Measurements from ENCODE around the gene CFAP251. TPM values are rescaled to one million over a fixed set of nuclear protein-coding genes. Genes with fewer than 3 reads are reported as not detected.

Gene CFAP251
- total and polyA plus RNA-seq, 8 donors, result 0.29 to 2.8 (median 1.2) TPM; not detected in 2

DNA sequence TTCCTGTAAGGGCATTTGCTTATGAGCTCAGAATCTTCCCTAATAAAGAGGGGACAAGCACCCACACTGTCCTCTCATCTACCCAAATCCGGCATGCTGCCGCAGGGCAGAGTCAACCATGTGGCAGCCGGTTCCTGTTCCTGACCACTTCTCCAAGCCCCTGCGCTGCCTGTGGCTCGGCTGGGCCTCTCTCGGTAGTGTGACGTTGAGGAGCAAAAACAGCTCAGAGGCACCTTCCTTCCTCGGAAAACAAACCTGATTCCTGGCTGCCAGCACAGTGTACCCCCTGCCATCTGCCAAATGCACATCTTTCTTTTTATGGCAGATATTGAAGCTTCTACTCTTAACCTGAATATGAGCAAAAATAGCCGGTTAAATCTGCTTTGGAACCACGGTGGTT is 50.5 kb downstream of the CFAP251 start:
- no peaks in the 10 kb centered on the region for H3K27me3 ChIP-seq
- peaks cover 0 to 9% (median 3%) of the 10 kb centered on the region in 4 donors for H3K9me3 ChIP-seq
- H3K4me3 ChIP-seq, result no peak overlapping the region
- TF ChIP-seq POLR2AphosphoS5 (IDR thresholded peaks at IDR 0.05) (no peak), POLR2A (IDR thresholded peaks at IDR 0.05) (no peak), EP300 (IDR thresholded peaks at IDR 0.05) (no peak)
- TF ChIP-seq, protein P1, sequence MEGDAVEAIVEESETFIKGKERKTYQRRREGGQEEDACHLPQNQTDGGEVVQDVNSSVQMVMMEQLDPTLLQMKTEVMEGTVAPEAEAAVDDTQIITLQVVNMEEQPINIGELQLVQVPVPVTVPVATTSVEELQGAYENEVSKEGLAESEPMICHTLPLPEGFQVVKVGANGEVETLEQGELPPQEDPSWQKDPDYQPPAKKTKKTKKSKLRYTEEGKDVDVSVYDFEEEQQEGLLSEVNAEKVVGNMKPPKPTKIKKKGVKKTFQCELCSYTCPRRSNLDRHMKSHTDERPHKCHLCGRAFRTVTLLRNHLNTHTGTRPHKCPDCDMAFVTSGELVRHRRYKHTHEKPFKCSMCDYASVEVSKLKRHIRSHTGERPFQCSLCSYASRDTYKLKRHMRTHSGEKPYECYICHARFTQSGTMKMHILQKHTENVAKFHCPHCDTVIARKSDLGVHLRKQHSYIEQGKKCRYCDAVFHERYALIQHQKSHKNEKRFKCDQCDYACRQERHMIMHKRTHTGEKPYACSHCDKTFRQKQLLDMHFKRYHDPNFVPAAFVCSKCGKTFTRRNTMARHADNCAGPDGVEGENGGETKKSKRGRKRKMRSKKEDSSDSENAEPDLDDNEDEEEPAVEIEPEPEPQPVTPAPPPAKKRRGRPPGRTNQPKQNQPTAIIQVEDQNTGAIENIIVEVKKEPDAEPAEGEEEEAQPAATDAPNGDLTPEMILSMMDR (IDR thresholded peaks at IDR 0.05), result no peak
- H3K36me3 ChIP-seq, result no peaks in the 10 kb centered on the region
- no peak for DNase-seq
- intact Hi-C loops (cut with DNase I; ENCODE audit: low total_unique reads), result no loop called here
- H3K27ac ChIP-seq, result no peak overlapping the region
- H3K4me1 ChIP-seq, result no peaks in the 10 kb centered on the region
- 82 to 92% (median 84%) methylated on average over 10 of the region's 10 CpGs for WGBS, 5 donors

DNA sequence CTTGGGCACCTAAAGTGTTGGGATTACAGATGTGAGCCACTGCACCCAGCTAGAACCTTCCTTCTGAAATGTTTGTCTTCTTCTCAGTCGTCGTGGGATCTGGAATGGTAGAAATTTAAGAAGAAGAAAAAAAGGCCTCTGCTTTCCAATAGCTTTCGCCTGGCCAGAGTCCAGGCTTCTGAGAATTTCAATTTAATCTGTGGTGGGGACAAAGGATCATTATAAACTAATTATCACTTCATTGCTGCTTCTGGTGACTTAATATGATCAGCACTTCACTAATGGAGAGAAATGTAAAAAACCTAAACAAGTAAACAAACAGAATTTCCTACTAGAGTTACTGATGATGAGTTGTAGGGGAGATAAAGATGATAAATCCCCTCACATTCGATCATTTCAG is 51.3 kb downstream of the CFAP251 start:
- H3K36me3 ChIP-seq, result no peaks in the 10 kb centered on the region
- no peaks in the 10 kb centered on the region for H3K4me1 ChIP-seq
- intact Hi-C loops (cut with DNase I; ENCODE audit: low total_unique reads), result no loop called here
- no peak overlapping the region for H3K4me3 ChIP-seq
- no peak overlapping the region for H3K27ac ChIP-seq
- TF ChIP-seq EP300 (IDR thresholded peaks at IDR 0.05) (no peak), POLR2AphosphoS5 (IDR thresholded peaks at IDR 0.05) (no peak), POLR2A (IDR thresholded peaks at IDR 0.05) (no peak)
- TF ChIP-seq, protein P1 (IDR thresholded peaks at IDR 0.05), result no peak
- no peak for DNase-seq
- H3K27me3 ChIP-seq, result no peaks in the 10 kb centered on the region
- WGBS, 5 donors, result 62 to 79% (median 72%) methylated on average over 4 of the region's 4 CpGs
- peaks cover 0 to 9% (median 3%) of the 10 kb centered on the region in 4 donors for H3K9me3 ChIP-seq

DNA sequence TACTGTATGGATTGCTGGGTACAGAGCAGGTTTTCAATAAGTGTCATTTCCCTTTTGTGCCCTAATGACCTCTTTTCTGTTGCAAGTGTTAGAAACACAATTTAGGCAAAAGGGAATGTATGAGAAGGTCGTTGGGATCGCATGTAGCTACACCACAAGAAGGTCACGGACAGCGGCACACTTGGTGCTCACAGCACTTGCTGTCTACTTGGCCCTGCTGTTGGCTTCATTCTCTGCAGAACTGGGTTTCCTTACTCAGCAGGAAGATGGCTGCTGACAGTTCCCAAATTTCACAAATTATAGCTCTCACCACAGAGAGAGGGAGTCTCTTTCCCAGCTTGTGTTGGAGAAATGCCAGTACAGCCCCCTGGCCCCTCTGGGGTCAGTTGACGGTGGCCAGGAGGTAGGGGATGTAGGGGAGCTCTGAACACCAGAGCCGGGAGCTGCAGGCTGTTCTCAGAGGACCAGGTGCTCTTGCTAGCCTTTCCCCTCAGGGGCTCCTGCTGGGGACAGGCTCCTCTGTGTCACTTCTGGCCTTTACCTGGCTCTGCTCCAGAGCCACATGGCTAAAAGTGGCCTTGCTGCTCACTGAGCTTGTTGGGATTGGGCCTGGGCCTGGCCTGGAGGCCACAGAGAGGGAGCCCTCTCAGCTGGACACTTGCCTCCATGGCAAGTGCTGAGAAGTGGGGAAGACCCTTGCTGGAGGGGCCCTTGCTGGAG is 52.3 kb downstream of the CFAP251 start:
- WGBS, 5 donors, result 75 to 84% (median 78%) methylated on average over 6 of the region's 6 CpGs
- Histone ChIP-seq H3K4me3 (no peak overlapping the region), H3K27me3 (no peaks in the 10 kb centered on the region), H3K4me1 (no peaks in the 10 kb centered on the region), H3K36me3 (no peaks in the 10 kb centered on the region), H3K27ac (no peak overlapping the region), H3K9me3 (peaks cover 0 to 9% (median 3%) of the 10 kb centered on the region in 4 donors)
- intact Hi-C loops (cut with DNase I; ENCODE audit: low total_unique reads), result no loop called here
- TF ChIP-seq, protein P1 (IDR thresholded peaks at IDR 0.05), result no peak
- no peak for TF ChIP-seq POLR2A (IDR thresholded peaks at IDR 0.05)
- TF ChIP-seq EP300 (IDR thresholded peaks at IDR 0.05), result no peak
- TF ChIP-seq POLR2AphosphoS5 (IDR thresholded peaks at IDR 0.05), result no peak
- DNase-seq, result no peak

DNA sequence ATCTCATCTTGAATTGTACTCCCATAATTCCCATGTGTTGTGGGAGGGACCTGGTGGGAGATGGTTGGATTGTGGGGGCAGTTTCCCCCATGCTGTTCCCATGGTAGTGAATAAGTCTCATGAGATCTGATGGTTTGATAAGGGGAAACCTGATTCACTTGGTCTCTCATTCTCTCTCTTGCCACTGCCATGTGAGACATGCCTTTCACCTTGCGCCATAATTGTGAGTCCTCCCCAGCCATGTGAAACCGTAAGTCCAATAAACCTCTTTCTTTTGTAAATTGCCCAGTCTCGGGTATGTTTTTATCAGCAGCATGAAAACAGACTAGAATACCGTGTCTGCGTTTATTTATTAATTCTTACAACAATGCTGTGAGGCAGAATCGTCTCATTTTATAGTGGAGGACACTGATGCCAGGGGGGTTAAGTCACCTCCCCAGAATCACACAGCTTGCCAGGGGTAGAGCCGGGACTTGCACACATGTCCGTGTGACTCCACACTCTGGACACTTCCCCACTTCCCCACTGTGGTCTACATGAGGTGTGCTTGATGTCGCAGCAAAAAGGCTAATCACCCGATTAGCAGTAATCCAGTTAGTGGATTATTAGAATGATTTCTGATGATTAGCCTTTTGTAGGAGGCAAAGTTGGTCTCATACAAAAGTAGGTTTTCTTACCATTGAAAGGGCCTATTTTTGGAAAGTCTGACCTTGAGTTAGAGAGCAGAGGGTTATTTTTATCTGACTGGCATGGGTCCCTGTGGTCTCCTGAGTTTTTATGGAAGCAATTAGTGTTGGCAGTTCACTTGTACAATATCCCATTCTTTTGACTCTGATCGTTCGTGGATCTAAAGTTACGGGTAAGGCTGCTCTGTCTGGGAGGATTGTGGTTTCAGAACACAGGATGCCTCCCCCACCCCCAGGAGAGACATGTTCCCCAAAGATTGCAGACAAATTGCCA is 55.9 kb downstream of the CFAP251 start:
- H3K36me3 ChIP-seq, result no peaks in the 10 kb centered on the region
- no peaks in the 10 kb centered on the region for H3K27me3 ChIP-seq
- no peaks in the 10 kb centered on the region for H3K4me1 ChIP-seq
- WGBS, 5 donors, result 75 to 87% (median 82%) methylated on average over 13 of the region's 13 CpGs
- peaks cover 0 to 9% (median 3%) of the 10 kb centered on the region in 4 donors for H3K9me3 ChIP-seq
- H3K4me3 ChIP-seq, result no peak overlapping the region
- intact Hi-C loops (cut with DNase I; ENCODE audit: low total_unique reads), result no loop called here
- no peak overlapping the region for H3K27ac ChIP-seq
- no peak for DNase-seq
- TF ChIP-seq EP300 (IDR thresholded peaks at IDR 0.05) (no peak), POLR2A (IDR thresholded peaks at IDR 0.05) (no peak)
- TF ChIP-seq, protein P1 (IDR thresholded peaks at IDR 0.05), result no peak

All from stomach (tissue), 9 donors.